H1 (cell line): ENCODE results near the gene DDHD1. TPM values are rescaled to one million over a fixed set of nuclear protein-coding genes. Genes with fewer than 3 reads are reported as not detected.

Source experiments
- CTCF ChIA-PET: fragments of 300-600 bp; sonication (Branson Sonifier 250); formaldehyde crosslinking; loops from one replicate; lab custom pipeline; 2021; ENCODE audit not compliant: partially characterized antibody; lab: Charles Lee
- POLR2A ChIA-PET: fragments of 300-600 bp; sonication (Branson Sonifier 250); formaldehyde crosslinking; loops from one replicate; lab custom pipeline; 2021; ENCODE audit warnings: inconsistent platforms; ENCODE audit not compliant: partially characterized antibody; lab: Charles Lee
- DNase-seq, 2 experiments: peaks; one replicate each; pipeline versions ENCODE4 v3.0.0 to v3.0.0-alpha.2; 2010 to 2022; ENCODE audit warnings: low spot score in 2 of 2, low read depth in 1 of 2, mixed read lengths in 1 of 2
- FAIRE-seq: peaks from 2 replicates; lab custom pipeline; 2011; peaks lifted over from hg19 to GRCh38; lab: Jason Lieb, UNC
- H2AFZ ChIP-seq: 2 replicates; pipeline ENCODE4 v1.8.1; 2012; ENCODE audit warnings: low read length, inconsistent platforms
- H2AK5ac ChIP-seq: 2 replicates; pipeline ENCODE4 v1.6.1; 2013; ENCODE audit warnings: low read depth, low read length
- H2BK120ac ChIP-seq: replicated peaks from 2 replicates; pipeline ENCODE3; 2013; ENCODE audit warnings: low read depth, low read length, inconsistent platforms
- H2BK12ac ChIP-seq: 2 replicates; pipeline ENCODE4 v1.6.1; 2013; ENCODE audit warnings: low read depth, low read length
- H2BK15ac ChIP-seq: 2 replicates; pipeline ENCODE4 v1.6.1; 2013; ENCODE audit warnings: low read length
- H2BK20ac ChIP-seq: 2 replicates; pipeline ENCODE4 v1.6.1; 2013; ENCODE audit warnings: low read length
- H2BK5ac ChIP-seq: 2 replicates; pipeline ENCODE4 v1.6.1; 2013; ENCODE audit warnings: low read depth, low read length
- H3K14ac ChIP-seq: 2 replicates; pipeline ENCODE4 v1.6.1; 2013; ENCODE audit warnings: inconsistent platforms; ENCODE audit not compliant: insufficient read length
- H3K18ac ChIP-seq: 2 replicates; pipeline ENCODE4 v1.6.1; 2013; ENCODE audit warnings: low read length; ENCODE audit errors: extremely low read depth
- H3K23ac ChIP-seq: 2 replicates; pipeline ENCODE4 v1.6.1; 2013; ENCODE audit warnings: inconsistent platforms; ENCODE audit not compliant: insufficient read length
- H3K23me2 ChIP-seq: 2 replicates; pipeline ENCODE4 v1.6.1; 2013; ENCODE audit warnings: low read depth, low read length
- H3K27ac ChIP-seq: 2 replicates; pipeline ENCODE4 v1.6.1; 2011; ENCODE audit warnings: low read depth, low read length, inconsistent platforms
- H3K27me3 ChIP-seq, 4 experiments: replicated peaks in 1 of 4; 1 replicate in 1 of 4; 2 replicates in 3 of 4; pipeline versions ENCODE4 v1.6.1 to v1.8.1; 2011 to 2013; ENCODE audit warnings: low read length in 3 of 4, mild to moderate bottlenecking in 3 of 4, inconsistent platforms in 2 of 4, mixed read lengths in 2 of 4, moderate library complexity in 1 of 4; ENCODE audit not compliant: control insufficient read depth in 3 of 4, insufficient read depth in 3 of 4; ENCODE audit errors: extremely low read depth in 1 of 4
- H3K36me3 ChIP-seq, 4 experiments: 2 replicates each; pipeline versions ENCODE4 v1.6.1 to v1.8.1; 2011 to 2013; ENCODE audit warnings: mild to moderate bottlenecking in 4 of 4, low read length in 3 of 4, moderate library complexity in 2 of 4, control low read depth in 1 of 4, inconsistent platforms in 1 of 4; ENCODE audit not compliant: insufficient read depth in 4 of 4, control insufficient read depth in 2 of 4
- H3K4ac ChIP-seq: replicated peaks from 2 replicates; pipeline ENCODE3; 2013; ENCODE audit warnings: low read length, low read depth, mixed read lengths, inconsistent platforms; ENCODE audit not compliant: insufficient read length
- H3K4me1 ChIP-seq, 4 experiments: replicated peaks in 1 of 4; 1 replicate in 1 of 4; 2 replicates in 3 of 4; pipeline versions ENCODE4 v1.6.1 to v1.8.1; 2011 to 2013; ENCODE audit warnings: low read length in 3 of 4, inconsistent platforms in 2 of 4, mixed read lengths in 1 of 4; ENCODE audit not compliant: insufficient read depth in 4 of 4, control insufficient read depth in 3 of 4
- H3K4me2 ChIP-seq, 2 experiments: 2 replicates each; pipeline versions ENCODE4 v1.6.1 to v1.8.1; 2011 to 2013; ENCODE audit warnings: low read depth in 2 of 2, low read length in 2 of 2, control low read depth in 1 of 2, inconsistent platforms in 1 of 2, mild to moderate bottlenecking in 1 of 2; ENCODE audit not compliant: insufficient read depth in 1 of 2
- H3K4me3 ChIP-seq, 4 experiments: fragments of 200-600, 300-600 bp in 1 of 4; sonication (generic), shearing (Covaris generic), sonication (Bioruptor Twin) in 1 of 4; 2 replicates each; pipeline versions ENCODE4 v1.5.1 to v1.8.1; 2011 to 2016; ENCODE audit warnings: low read length in 4 of 4, low read depth in 3 of 4, control low read depth in 2 of 4, inconsistent platforms in 2 of 4, mild to moderate bottlenecking in 2 of 4, mixed read lengths in 1 of 4, moderate library complexity in 1 of 4; ENCODE audit not compliant: insufficient read depth in 2 of 4; ENCODE audit errors: extremely low read depth in 1 of 4
- H3K56ac ChIP-seq: replicated peaks from 2 replicates; pipeline ENCODE3; 2013; ENCODE audit warnings: low read depth, mild to moderate bottlenecking, mixed read lengths, low read length, inconsistent platforms; ENCODE audit not compliant: insufficient read length
- H3K79me1 ChIP-seq: 2 replicates; pipeline ENCODE4 v1.6.1; 2013; ENCODE audit warnings: low read depth, low read length, control low read depth
- H3K79me2 ChIP-seq, 2 experiments: 2 replicates each; pipeline versions ENCODE4 v1.6.1 to v1.8.1; 2012 to 2013; ENCODE audit warnings: low read length in 2 of 2, mild to moderate bottlenecking in 2 of 2, inconsistent platforms in 1 of 2; ENCODE audit not compliant: insufficient read depth in 2 of 2, control insufficient read depth in 1 of 2
- H3K9ac ChIP-seq, 4 experiments: replicated peaks in 1 of 4; 1 replicate in 1 of 4; 2 replicates in 3 of 4; pipeline versions ENCODE4 v1.6.1 to v1.8.1; 2011 to 2013; ENCODE audit warnings: low read depth in 3 of 4, low read length in 3 of 4, control low read depth in 2 of 4, mild to moderate bottlenecking in 2 of 4, moderate library complexity in 2 of 4, inconsistent platforms in 1 of 4; ENCODE audit errors: extremely low read depth in 1 of 4
- H3K9me3 ChIP-seq, 2 experiments: 2 replicates each; pipeline versions ENCODE4 v1.6.1 to v1.8.1; 2012 to 2013; ENCODE audit warnings: mild to moderate bottlenecking in 2 of 2, moderate library complexity in 2 of 2, control low read depth in 1 of 2, inconsistent platforms in 1 of 2, low read depth in 1 of 2, low read length in 1 of 2, mixed read lengths in 1 of 2; ENCODE audit not compliant: insufficient read depth in 2 of 2
- H4K20me1 ChIP-seq, 2 experiments: replicated peaks in 1 of 2; 2 replicates each; pipeline versions ENCODE3 to v1.8.1; 2011 to 2013; ENCODE audit warnings: inconsistent platforms in 2 of 2, low read length in 2 of 2, mild to moderate bottlenecking in 1 of 2; ENCODE audit not compliant: insufficient read depth in 2 of 2, control insufficient read depth in 1 of 2
- H4K5ac ChIP-seq: 2 replicates; pipeline ENCODE4 v1.6.1; 2013; ENCODE audit warnings: low read length, low read depth, mixed read lengths, inconsistent platforms; ENCODE audit not compliant: insufficient read length
- H4K8ac ChIP-seq: 2 replicates; pipeline ENCODE4 v1.8.0; 2013; ENCODE audit warnings: mild to moderate bottlenecking, moderate library complexity, low read length, inconsistent platforms; ENCODE audit not compliant: insufficient read depth; ENCODE audit errors: extremely low read depth
- H4K91ac ChIP-seq: replicated peaks from 2 replicates; pipeline ENCODE3; 2013; ENCODE audit warnings: low read length, mixed read lengths, inconsistent platforms; ENCODE audit not compliant: insufficient read length
- ASH2L ChIP-seq: fragments of 200-600, 300-600 bp; sonication (generic); IDR thresholded peaks from one replicate; pipeline ENCODE4 v1.7.1; 2017; ENCODE audit warnings: low read length
- CBX8 ChIP-seq: fragments of 300-800, 300-1000 bp; sonication (generic); IDR thresholded peaks from 2 replicates; pipeline ENCODE4 v1.7.1; 2016; ENCODE audit warnings: low read depth, low read length, borderline replicate concordance
- CTBP2 ChIP-seq: IDR thresholded peaks from 2 replicates; pipeline ENCODE4 v1.7.0; 2011; ENCODE audit warnings: borderline replicate concordance, mild to moderate bottlenecking, moderate library complexity, mixed read lengths, low read length; ENCODE audit not compliant: insufficient read depth, insufficient read length
- EGR1 ChIP-seq: IDR thresholded peaks from 2 replicates; pipeline ENCODE4 v1.6.1; 2011; ENCODE audit warnings: low read depth, low read length, borderline replicate concordance
- EP300 ChIP-seq, 2 experiments: IDR thresholded peaks; 1 replicate in 1 of 2; 2 replicates in 1 of 2; pipeline ENCODE4 v1.6.1; 2011 to 2012; ENCODE audit warnings: low read depth in 2 of 2, low read length in 2 of 2, mild to moderate bottlenecking in 2 of 2, borderline replicate concordance in 1 of 2, inconsistent platforms in 1 of 2, moderate library complexity in 1 of 2
- FOSL1 ChIP-seq: IDR thresholded peaks from 2 replicates; pipeline ENCODE4 v1.6.1; 2011; ENCODE audit warnings: mild to moderate bottlenecking, low read depth, low read length, moderate library complexity; ENCODE audit not compliant: insufficient read depth
- HDAC2 ChIP-seq, 2 experiments: fragments of 300-600 bp in 1 of 2; sonication (generic) in 1 of 2; IDR thresholded peaks; 2 replicates each; pipeline ENCODE4 v1.6.1; 2011 to 2012; ENCODE audit warnings: low read depth in 2 of 2, low read length in 2 of 2, mild to moderate bottlenecking in 2 of 2, moderate library complexity in 2 of 2, borderline replicate concordance in 1 of 2, inconsistent platforms in 1 of 2
- MAFK ChIP-seq: IDR thresholded peaks from 2 replicates; pipeline ENCODE4 v1.6.1; 2012; ENCODE audit warnings: low read depth, mild to moderate bottlenecking, improper control_type of control experiment, low read length
- POLR2AphosphoS5 ChIP-seq: IDR thresholded peaks from 2 replicates; pipeline ENCODE4 v1.6.1; 2011; ENCODE audit warnings: low read depth, low read length
- SIN3A ChIP-seq, 2 experiments: IDR thresholded peaks in 1 of 2; conservative IDR thresholded peaks in 1 of 2; 2 replicates each; pipeline ENCODE4 v1.6.1; 2011 to 2012; ENCODE audit warnings: low read length in 2 of 2, improper control_type of control experiment in 1 of 2, low read depth in 1 of 2, mild to moderate bottlenecking in 1 of 2
- SP2 ChIP-seq: IDR thresholded peaks from 2 replicates; pipeline ENCODE4 v1.6.1; 2012; ENCODE audit warnings: mild to moderate bottlenecking, low read length, inconsistent platforms
- WGBS, 2 experiments: shearing (Covaris generic) in 1 of 2; methylation state at CpG; one replicate each; pipeline versions ENCODE4 v1.1.6 to v1.1.7; 2013 to 2015; ENCODE audit warnings: low lambda C conversion rate in 2 of 2, mixed read lengths in 2 of 2, inconsistent platforms in 1 of 2, low coverage in 1 of 2, missing lambda C conversion rate in 1 of 2; ENCODE audit not compliant: insufficient replicate concordance in 2 of 2, insufficient coverage in 1 of 2, insufficient read length in 1 of 2; ENCODE audit errors: extremely low coverage in 1 of 2, missing lambda C conversion rate in 1 of 2; 5-methylcytosine and 5-hydroxymethylcytosine counted together
- polyA plus RNA-seq, 7 experiments: library from polyadenylated mRNA; depleted of rRNA in 3 of 7; stranded (reverse) in 5 of 7; unstranded in 2 of 7; fragments of >200 nt in 5 of 7; fragments of 200-250 nt in 2 of 7; gene quantifications; 1 replicate in 5 of 7; 2 replicates in 1 of 7; 4 replicates in 1 of 7; pipeline versions ENCODE4 v1.2.1 to v1.2.3, GENCODE V29; 2011 to 2013; ENCODE audit warnings: missing spikeins in 2 of 7, mixed read lengths in 2 of 7
- total RNA-seq: library from RNA; stranded (reverse); fragmentation: NEBNext Ultra II Directional; extraction: Animal tissue kit (Norgen Biotek cat#: 25700); gene quantifications from 2 replicates; pipeline ENCODE4 v1.2.1, GENCODE V29; 2021
- TF ChIP-seq, protein P1 (sequence below): IDR thresholded peaks from 2 replicates; pipeline ENCODE4 v1.6.1; 2011; ENCODE audit warnings: low read depth, mild to moderate bottlenecking, low read length; ENCODE audit not compliant: insufficient read depth

Gene DDHD1
- total and polyA plus RNA-seq, 2 of the 8 experiments (the other 6 are each of a cell fraction or from before 2014, with no cell fraction given): 3.6 to 16.0 TPM

DNA sequence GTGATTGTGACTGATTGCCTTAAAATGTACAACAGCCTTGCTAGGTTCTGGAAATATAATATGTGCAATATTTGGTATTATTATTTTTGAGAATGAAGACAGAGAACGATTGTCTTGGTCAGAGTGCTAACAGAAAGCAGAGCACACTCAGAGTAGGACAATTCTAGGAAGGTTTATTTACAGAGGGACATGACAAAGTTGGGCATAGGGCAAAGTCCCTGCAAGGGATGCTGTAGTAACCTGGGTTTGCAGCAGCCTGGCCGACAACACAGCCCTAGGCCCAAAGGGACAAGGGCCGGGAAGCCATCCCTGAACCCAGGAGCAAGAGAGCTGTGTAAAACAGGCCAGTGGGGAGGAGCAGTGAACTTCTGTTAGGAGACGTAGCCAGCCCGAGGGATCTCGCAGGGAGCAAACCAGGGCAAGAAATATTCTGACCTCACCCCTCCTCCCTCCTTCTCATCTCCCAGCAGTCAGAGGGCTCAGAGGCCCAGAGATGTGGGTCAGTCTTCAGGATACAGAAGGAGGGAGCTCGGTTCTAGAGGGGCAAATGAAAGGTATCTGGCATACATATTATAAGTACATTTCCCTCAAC is 151.2 kb downstream of the DDHD1 start:
- H3K79me2 ChIP-seq: no peaks in the 10 kb centered on the region
- no peak overlapping the region for H2AK5ac ChIP-seq
- 87% methylated on average over 7 of the region's 7 CpGs; no CpG with 5 or more reads in 1 of the 2 experiments for WGBS, 2 experiments
- no peaks in the 10 kb centered on the region for H3K27me3 ChIP-seq
- H3K9me3 ChIP-seq: no peaks in the 10 kb centered on the region
- no peak overlapping the region for H4K8ac ChIP-seq
- H4K5ac ChIP-seq: no peak overlapping the region
- FAIRE-seq (no peak), DNase-seq (no peak)
- H2BK120ac ChIP-seq: no peak overlapping the region
- no peak overlapping the region for H2BK12ac ChIP-seq
- no peak overlapping the region for H3K14ac ChIP-seq
- H3K9ac ChIP-seq: no peak overlapping the region
- no peaks in the 10 kb centered on the region for H4K20me1 ChIP-seq
- H2BK20ac ChIP-seq: no peak overlapping the region
- H3K18ac ChIP-seq: no peak overlapping the region; the same call in 1 of the 2 replicates
- H3K56ac ChIP-seq: no peak overlapping the region
- H4K91ac ChIP-seq: no peak overlapping the region
- no peaks in the 10 kb centered on the region for H3K23me2 ChIP-seq
- H3K4me3 ChIP-seq: no peak overlapping the region
- H2BK15ac ChIP-seq: no peak overlapping the region
- POLR2A ChIA-PET: interaction anchor here (1.7 kb wide), 1 partner anchor 9 kb away, joined by 4 read pairs; no protein-coding TSS in a partner anchor
- no peaks in the 10 kb centered on the region; a peak in 2 of 7 replicates for H3K4me1 ChIP-seq
- CTCF ChIA-PET: interaction anchor here (1.0 to 2.0 kb wide), 5 partner anchors 20 to 196 kb away, joined by 3 to 4 read pairs (median 4); no protein-coding TSS in a partner anchor
- H3K27ac ChIP-seq: no peak overlapping the region
- H3K23ac ChIP-seq: no peak overlapping the region
- no peaks in the 10 kb centered on the region for H3K36me3 ChIP-seq
- H3K79me1 ChIP-seq: no peaks in the 10 kb centered on the region
- H3K4me2 ChIP-seq: no peak overlapping the region
- H2BK5ac ChIP-seq: no peak overlapping the region
- H3K4ac ChIP-seq: no peak overlapping the region
- 0 out of 2 replicates have a peak overlapping the region, but pooled peaks have one; percentile 79 for H2AFZ ChIP-seq
- TF ChIP-seq SIN3A (conservative IDR thresholded peaks at IDR 0.05 in 1 of 2, IDR thresholded peaks at IDR 0.05 in 1 of 2; ENCODE audit: low read depth in 1 of 2, low read length in 2 of 2) (no peak), MAFK (no peak), SP2 (no peak), EP300 (IDR thresholded peaks at IDR 0.05; ENCODE audit: borderline replicate concordance in 1 of 2, low read depth in 2 of 2, low read length in 2 of 2) (no peak), CTBP2 (no peak), ASH2L (no peak), FOSL1 (no peak), EGR1 (no peak), CBX8 (no peak), HDAC2 (IDR thresholded peaks at IDR 0.05; ENCODE audit: borderline replicate concordance in 1 of 2, low read depth in 2 of 2, low read length in 2 of 2) (no peak), POLR2AphosphoS5 (no peak)
- TF ChIP-seq, protein P1, sequence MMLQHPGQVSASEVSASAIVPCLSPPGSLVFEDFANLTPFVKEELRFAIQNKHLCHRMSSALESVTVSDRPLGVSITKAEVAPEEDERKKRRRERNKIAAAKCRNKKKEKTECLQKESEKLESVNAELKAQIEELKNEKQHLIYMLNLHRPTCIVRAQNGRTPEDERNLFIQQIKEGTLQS: no peak
